Transverse colon (tissue), 3 donors: ENCODE data around the gene RCAN2.

ENCODE experiments used
- POLR2A ChIP-seq: fragments of 450-650 bp; IDR thresholded peaks from one replicate; pipeline ENCODE4 v1.6.1; 2016; ENCODE audit warnings: antibody characterized with exemption, mild to moderate bottlenecking, moderate library complexity
- TF ChIP-seq, protein P1 (sequence below), 5 experiments: fragments of 200-600 bp in 3 of 5; fragments of 450-650 bp in 2 of 5; sonication (generic) in 3 of 5; IDR thresholded peaks; 1 replicate in 2 of 5; 2 replicates in 3 of 5; pipeline ENCODE4 v1.5.1; 2016 to 2017; ENCODE audit warnings: antibody characterized with exemption in 5 of 5, inconsistent platforms in 3 of 5, mild to moderate bottlenecking in 2 of 5, moderate library complexity in 1 of 5

- TF ChIP-seq POLR2A = no peak
- TF ChIP-seq, protein P1, sequence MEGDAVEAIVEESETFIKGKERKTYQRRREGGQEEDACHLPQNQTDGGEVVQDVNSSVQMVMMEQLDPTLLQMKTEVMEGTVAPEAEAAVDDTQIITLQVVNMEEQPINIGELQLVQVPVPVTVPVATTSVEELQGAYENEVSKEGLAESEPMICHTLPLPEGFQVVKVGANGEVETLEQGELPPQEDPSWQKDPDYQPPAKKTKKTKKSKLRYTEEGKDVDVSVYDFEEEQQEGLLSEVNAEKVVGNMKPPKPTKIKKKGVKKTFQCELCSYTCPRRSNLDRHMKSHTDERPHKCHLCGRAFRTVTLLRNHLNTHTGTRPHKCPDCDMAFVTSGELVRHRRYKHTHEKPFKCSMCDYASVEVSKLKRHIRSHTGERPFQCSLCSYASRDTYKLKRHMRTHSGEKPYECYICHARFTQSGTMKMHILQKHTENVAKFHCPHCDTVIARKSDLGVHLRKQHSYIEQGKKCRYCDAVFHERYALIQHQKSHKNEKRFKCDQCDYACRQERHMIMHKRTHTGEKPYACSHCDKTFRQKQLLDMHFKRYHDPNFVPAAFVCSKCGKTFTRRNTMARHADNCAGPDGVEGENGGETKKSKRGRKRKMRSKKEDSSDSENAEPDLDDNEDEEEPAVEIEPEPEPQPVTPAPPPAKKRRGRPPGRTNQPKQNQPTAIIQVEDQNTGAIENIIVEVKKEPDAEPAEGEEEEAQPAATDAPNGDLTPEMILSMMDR (IDR thresholded peaks at IDR 0.05) = no peak
Measured at GRCh38 chr6:46207174-46207573, 284.1 kb downstream of the RCAN2 start.
